HPDE6-E6E7 (cell line): ENCODE results near the gene CHAC2.
"Not testable (repeated sequence)": the region's sequence is repeated elsewhere in the genome, so short reads cannot be mapped to it uniquely, and the experiment has no call there.

Experiments
- DNase-seq: peaks from one replicate; pipeline ENCODE4 v3.0.0; 2011; ENCODE audit warnings: missing footprints; ENCODE audit errors: extremely low spot score

CHAC2 gene

DNA sequence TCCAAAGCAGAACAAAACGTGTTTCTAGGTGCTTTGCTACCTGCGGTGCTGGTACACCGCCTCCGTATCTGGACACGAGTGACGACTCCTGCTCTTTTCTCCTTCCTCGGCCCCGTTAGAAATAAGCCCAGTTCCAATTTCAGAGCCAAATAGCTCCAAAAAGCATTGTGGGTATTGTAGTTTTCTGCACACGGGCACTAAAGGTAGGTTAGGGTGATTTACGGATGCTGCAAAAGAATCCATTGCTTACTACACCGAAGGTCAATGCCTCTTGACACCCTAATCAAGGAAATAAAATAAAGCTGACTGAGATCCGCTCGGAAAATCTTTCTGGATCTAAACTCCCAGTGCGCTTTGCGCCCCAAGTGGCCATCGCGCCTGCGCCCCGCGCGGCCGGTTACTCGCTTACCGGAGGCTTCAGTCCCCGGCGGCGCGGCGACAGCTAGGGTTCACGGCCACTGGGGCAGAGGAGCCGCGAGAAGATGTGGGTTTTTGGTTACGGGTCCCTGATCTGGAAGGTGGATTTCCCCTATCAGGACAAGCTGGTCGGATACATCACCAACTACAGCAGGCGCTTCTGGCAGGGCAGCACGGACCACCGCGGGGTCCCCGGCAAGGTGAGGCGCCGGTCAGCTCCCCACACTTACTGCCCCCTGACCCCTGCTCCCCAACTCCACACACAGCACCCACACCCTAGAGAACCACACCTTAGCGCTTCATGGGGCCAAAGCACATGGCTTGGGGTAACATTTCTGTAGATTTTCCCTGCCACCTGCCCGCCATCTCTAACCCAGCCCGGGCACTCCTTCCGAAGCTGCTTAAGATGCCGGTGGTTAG, at the start of gene CHAC2:
Gene CHAC2 (plus strand): TSS at position 400 of the 837 bp plus-strand sequence. CDS start 83 bp downstream, at position 483.
- DNase-seq = peak; percentile 70

GRCh38 chr2:53720944-53721343, 46.7 kb upstream of the CHAC2 start:
- not testable (repeated sequence) for DNase-seq

- no peak for DNase-seq
Measured at GRCh38 chr2:53724536-53724935, 43.1 kb upstream of the CHAC2 start.

DNA sequence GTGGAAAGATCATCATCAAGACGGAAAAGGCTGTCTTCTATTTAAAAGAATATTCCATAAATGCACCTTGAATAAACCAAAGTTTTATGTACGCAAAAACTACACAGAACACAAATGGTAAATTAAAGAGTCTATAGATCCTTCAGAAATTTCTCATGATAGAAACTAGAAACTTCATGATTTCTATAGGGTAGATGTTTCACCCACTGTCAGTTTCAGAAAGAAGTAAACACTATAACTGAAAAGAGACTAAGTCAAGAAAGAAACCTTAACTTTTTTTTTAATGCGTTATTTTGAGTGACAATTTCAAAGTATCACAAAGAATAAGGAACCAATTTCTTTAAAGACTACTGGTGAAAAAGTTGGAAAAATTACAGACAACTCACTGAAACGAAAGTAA, 41.9 kb upstream of the CHAC2 start:
- no peak for DNase-seq

- DNase-seq = no peak
Measured at GRCh38 chr2:53727921-53728320, 39.7 kb upstream of the CHAC2 start.

DNA sequence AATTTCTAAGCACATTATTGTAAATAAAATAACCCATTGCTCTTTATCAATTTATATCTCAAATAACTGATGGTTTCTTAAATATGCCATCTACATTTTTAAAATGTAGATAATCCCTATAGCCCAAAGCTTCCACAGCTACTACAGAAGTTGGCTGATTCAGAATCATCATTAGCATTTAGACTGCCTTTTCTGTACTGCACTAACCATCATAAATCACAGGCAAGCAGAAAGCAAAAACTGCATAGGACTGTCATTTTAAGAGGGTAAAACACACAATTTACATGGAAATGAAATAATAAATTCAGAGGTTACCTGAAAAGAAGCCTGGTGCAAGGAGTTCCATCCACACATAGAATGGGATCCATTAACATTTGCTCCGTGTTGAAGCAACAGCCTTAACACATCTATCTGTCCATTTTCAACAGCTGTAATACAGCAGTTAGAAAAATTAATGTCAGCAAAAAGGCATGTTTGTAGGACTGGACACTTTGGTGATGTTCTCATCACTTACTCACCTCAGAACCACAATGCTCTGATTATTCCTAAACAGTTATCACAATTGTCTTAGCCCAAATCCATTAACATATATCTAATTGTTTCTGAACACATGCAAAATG, 38.4 kb upstream of the CHAC2 start:
- DNase-seq = no peak

- no peak for DNase-seq
Measured at GRCh38 chr2:53737091-53737490, 30.5 kb upstream of the CHAC2 start.

DNA sequence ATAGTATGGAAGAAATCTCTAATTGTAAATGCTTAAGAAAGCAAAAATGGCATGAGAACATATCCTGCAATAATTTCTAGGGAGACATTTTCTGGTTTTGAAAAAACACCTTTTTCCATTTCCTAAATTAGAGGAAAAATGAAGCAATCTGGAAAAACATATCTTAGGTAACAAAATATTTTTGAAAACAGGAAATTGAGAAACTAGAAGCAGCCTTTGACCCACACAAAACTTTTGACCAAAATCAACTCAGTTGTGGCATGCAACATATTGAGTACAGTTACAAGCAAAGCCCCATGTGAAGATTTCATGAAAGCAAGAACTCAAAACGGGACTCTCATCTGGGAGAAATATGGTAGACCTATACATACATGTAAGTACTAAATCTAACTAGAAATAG, 28.6 kb upstream of the CHAC2 start:
- no peak for DNase-seq

GRCh38 chr2:53740170-53740569, 27.4 kb upstream of the CHAC2 start:
- no peak for DNase-seq

- DNase-seq = no peak
Measured at GRCh38 chr2:53744395-53745065, 23.1 kb upstream of the CHAC2 start.

DNA sequence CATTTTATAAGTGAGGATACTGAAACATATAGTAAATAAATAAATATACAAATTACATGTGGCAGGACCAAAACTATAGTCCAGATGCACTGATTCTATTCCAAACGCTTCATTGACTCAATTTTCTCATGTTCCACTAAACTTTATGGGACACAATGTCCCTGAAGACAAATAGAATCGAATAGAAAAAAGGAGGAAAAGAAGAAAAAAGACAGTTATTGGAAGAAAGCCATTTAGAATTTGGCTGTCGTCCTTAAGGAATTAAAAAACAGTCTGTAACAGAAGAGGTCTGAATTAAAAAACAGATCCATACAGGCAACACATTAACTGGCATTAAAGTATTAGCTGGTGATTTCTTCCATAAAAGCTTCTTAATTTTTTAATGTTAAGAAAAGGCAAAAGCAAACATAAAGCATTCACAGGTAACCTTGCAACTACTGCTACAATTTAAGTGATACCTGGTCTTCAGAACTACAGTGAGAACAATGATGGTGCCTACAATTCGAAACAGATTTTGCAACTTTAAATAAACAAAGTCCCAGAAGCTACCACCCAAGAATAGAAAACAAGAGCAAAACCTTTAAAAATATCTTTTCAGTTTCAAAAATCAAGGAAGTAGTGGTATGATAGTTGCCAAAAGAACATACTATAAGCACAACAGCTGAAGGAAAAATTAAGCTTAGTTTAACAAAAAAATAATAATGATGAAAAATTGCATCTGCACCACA, 17.4 kb upstream of the CHAC2 start:
- no peak for DNase-seq

GRCh38 chr2:53751728-53752127, 15.9 kb upstream of the CHAC2 start:
- peak; percentile 29 for DNase-seq

GRCh38 chr2:53752385-53752784, 15.2 kb upstream of the CHAC2 start:
- DNase-seq = no peak

DNA sequence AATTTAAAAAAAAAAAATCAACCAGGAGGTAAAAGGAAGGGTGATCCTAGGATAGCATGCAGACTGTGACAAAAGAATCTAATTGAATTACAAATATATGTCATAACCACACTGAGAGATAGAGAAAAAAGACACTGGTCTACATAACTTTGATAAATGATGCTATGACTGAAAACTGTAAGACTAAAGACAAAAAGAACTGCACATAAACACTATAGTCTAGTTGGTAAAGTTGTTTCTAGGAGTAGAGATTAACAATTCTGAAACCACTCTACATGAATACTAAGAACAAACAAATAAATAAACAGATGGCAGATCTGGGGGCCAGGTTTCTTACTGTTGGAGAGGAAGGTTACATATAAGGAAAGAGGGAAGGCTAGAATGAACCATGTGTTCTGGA, 14.6 kb upstream of the CHAC2 start:
- DNase-seq = no peak

- no peak for DNase-seq
Measured at GRCh38 chr2:53755121-53755520, 12.5 kb upstream of the CHAC2 start.

DNA sequence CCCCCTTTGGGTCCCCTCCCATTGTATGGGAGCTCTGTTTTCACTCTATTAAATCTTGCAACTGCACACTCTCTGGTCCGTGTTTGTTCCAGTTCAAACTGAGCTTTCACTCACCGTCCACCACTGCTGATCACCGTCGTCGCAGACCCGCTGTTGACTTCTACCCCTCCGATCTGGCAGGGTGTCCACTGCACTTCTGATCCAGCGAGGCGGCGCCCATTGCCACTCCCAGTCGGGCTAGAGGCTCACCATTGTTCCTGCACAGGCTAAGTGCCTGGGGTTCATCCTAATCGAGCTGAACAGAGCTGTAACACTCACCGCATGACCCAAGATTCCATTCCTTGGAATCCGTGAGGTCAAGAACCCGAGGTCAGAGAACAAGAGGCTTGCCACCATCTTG, 11.0 kb upstream of the CHAC2 start:
- no peak for DNase-seq

DNA sequence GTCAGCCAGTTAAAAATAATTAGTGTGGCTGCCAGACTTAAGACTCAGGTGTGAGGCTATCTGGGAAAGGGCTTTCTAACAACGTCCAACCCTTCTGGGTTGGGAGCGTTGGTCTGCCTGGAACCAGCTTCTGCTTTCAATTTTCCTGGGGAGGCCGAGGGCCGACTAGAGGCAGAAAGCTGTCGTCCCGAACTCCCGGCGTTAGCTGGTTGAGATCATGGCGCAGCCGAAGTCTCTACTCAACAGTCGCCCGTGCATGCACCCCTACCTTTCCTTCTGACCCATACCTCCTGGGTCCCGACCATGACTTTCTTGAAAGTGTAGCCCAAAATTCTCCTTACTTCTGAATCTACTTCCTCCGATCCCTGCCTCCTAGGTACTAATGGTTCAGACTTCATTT, 10.4 kb upstream of the CHAC2 start:
- not testable (repeated sequence) for DNase-seq

- no peak for DNase-seq
Measured at GRCh38 chr2:53765767-53766166, 1.8 kb upstream of the CHAC2 start.

- no peak for DNase-seq
Measured at GRCh38 chr2:53768242-53768542, 588 bp downstream of the CHAC2 start.

DNA sequence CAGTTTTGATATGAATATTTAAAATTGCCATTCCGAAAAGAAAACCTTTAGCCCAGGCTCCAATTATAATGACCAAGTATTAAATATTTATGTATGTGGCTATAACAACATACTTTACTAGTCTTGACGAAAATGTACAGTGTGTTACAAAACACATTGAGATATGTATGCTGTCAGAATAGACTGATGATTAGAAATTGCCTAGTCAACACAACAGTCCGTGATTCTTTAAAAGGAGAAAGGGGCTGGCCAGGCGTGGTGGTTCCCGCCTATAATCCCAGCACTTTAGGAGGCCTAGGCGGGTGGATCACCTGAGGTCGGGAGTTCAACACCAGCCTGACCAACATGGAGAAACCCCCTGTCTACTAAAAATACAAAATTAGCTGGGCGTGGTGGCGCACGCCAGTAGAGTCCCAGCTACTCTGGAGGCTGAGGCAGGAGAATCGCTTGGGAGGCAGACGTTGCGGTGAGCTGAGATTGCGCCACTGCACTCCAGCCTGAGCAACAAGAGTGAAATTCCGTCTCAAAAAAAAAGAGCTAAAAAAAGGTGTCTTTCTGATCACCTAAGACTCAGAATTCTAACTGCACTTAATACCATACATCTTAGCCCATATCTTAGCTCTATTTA, 1.8 kb downstream of the CHAC2 start:
- DNase-seq = no peak

DNA sequence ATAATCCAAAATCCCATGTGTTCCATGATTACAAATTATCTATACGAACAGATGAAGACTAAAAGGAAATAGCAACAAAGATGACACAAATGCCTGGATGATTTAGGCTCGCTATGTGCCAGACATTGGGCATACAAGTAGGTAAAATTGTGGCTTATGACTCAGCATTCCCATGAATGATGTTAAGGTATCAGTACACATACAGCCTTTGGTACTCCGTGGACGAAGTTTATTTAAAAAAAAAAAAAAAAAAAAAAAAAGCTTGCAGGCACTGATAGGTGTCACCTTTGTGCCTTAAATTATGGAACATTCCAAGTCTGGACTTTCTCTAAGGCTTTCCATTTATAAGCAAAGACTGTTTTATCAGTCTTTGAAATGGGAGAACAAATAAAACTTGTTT, 2.7 kb downstream of the CHAC2 start:
- DNase-seq = no peak

GRCh38 chr2:53777134-53777533, 9.5 kb downstream of the CHAC2 start:
- DNase-seq = no peak
